GM12878 (cell line): ENCODE results near the gene QSOX2.

ENCODE experiments used
- HDAC6 ChIP-seq: fragments of 200-600 bp; sonication (generic); IDR thresholded peaks from one replicate; pipeline ENCODE4 v1.8.0; 2017; ENCODE audit warnings: antibody characterized with exemption; ENCODE audit not compliant: unreplicated experiment
- SPI1 ChIP-seq: IDR thresholded peaks from 2 replicates; pipeline ENCODE4 v1.6.1; 2011; ENCODE audit warnings: low read depth, mild to moderate bottlenecking, low read length, moderate library complexity, borderline replicate concordance; ENCODE audit not compliant: insufficient read depth
- TF ChIP-seq, protein P1 (sequence below): IDR thresholded peaks from 2 replicates; pipeline ENCODE4 v1.6.1; 2012; ENCODE audit warnings: low read depth, low read length, improper control_type of control experiment
- TF ChIP-seq, protein P2 (sequence below): fragments of 450-650 bp; IDR thresholded peaks from 2 replicates; pipeline ENCODE4 v1.6.1; 2017; ENCODE audit warnings: mild to moderate bottlenecking

DNA sequence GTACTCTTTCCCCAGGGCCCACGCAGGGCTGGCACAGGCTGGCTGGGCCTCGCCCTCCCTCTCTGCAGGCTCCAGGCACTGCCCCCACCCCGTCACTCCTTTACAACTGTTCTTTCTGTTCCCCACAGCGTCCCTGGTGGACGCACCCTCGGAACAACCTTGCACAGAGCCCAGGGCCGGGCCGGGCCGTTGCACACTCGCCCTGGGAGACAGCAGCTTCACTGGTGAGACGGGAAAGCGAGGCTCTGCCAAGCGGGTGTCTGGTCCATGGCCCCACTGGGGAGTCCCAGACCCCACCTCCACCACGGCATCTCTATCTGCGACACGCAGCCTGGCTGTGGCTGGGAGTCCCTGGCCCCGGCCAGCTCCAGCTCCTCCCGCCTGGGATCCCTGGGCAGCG lies 18.4 kb upstream of the QSOX2 start:
- TF ChIP-seq HDAC6 (no peak), SPI1 (no peak)
- TF ChIP-seq, protein P1, sequence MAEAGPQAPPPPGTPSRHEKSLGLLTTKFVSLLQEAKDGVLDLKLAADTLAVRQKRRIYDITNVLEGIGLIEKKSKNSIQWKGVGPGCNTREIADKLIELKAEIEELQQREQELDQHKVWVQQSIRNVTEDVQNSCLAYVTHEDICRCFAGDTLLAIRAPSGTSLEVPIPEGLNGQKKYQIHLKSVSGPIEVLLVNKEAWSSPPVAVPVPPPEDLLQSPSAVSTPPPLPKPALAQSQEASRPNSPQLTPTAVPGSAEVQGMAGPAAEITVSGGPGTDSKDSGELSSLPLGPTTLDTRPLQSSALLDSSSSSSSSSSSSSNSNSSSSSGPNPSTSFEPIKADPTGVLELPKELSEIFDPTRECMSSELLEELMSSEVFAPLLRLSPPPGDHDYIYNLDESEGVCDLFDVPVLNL: no peak
- TF ChIP-seq, protein P2, sequence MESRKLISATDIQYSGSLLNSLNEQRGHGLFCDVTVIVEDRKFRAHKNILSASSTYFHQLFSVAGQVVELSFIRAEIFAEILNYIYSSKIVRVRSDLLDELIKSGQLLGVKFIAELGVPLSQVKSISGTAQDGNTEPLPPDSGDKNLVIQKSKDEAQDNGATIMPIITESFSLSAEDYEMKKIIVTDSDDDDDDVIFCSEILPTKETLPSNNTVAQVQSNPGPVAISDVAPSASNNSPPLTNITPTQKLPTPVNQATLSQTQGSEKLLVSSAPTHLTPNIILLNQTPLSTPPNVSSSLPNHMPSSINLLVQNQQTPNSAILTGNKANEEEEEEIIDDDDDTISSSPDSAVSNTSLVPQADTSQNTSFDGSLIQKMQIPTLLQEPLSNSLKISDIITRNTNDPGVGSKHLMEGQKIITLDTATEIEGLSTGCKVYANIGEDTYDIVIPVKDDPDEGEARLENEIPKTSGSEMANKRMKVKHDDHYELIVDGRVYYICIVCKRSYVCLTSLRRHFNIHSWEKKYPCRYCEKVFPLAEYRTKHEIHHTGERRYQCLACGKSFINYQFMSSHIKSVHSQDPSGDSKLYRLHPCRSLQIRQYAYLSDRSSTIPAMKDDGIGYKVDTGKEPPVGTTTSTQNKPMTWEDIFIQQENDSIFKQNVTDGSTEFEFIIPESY: no peak
